Tibial nerve (tissue), 4 donors: Measurements from ENCODE around the gene SLC30A1. TPM values are rescaled to one million over a fixed set of nuclear protein-coding genes. Genes with fewer than 3 reads are reported as not detected.

ENCODE experiments used
- DNase-seq, 2 donors: peaks; one replicate each; pipeline ENCODE4 v3.0.0-alpha.2; 2019; ENCODE audit warnings: low spot score in 2 of 2
- H3K27ac ChIP-seq, 4 donors: fragments of 200-600 bp; sonication (generic) in 3 of 4; one replicate each; pipeline ENCODE4 v1.5.1; 2017 to 2019; ENCODE audit warnings: mild to moderate bottlenecking in 1 of 4
- H3K27me3 ChIP-seq, 2 donors: fragments of 200-600 bp; sonication (generic) in 1 of 2; one replicate each; pipeline versions ENCODE4 v1.5.1 to v1.6.0; 2017 to 2019
- H3K36me3 ChIP-seq, 3 donors: fragments of 200-600 bp; sonication (generic); one replicate each; pipeline ENCODE4 v1.5.1; 2018 to 2019
- H3K4me1 ChIP-seq, 4 donors: fragments of 200-600 bp; sonication (generic) in 3 of 4; one replicate each; pipeline ENCODE4 v1.5.1; 2017 to 2019
- H3K4me3 ChIP-seq, 4 donors: fragments of 200-600 bp; sonication (generic) in 3 of 4; one replicate each; pipeline ENCODE4 v1.5.1; 2017 to 2019; ENCODE audit warnings: mild to moderate bottlenecking in 1 of 4, moderate library complexity in 1 of 4
- H3K9me3 ChIP-seq, 4 donors: fragments of 200-600 bp; sonication (generic) in 3 of 4; one replicate each; pipeline ENCODE4 v1.5.1; 2017 to 2019
- CTCF ChIP-seq, 5 experiments: fragments of 200-600 bp in 3 of 5; fragments of 450-650 bp in 2 of 5; sonication (generic) in 3 of 5; IDR thresholded peaks; one replicate each; pipeline ENCODE4 v1.5.1; 2016 to 2019; ENCODE audit warnings: antibody characterized with exemption in 5 of 5, mild to moderate bottlenecking in 3 of 5, moderate library complexity in 2 of 5
- EP300 ChIP-seq, 2 donors: sonication (generic); formaldehyde crosslinking; IDR thresholded peaks; one replicate each; pipeline ENCODE4 v1.6.1; 2017; ENCODE audit warnings: antibody characterized with exemption in 2 of 2, mild to moderate bottlenecking in 1 of 2
- POLR2A ChIP-seq, 2 donors: fragments of 450-650 bp; IDR thresholded peaks; one replicate each; pipeline ENCODE4 v1.6.1; 2017; ENCODE audit warnings: antibody characterized with exemption in 2 of 2, mild to moderate bottlenecking in 2 of 2, moderate library complexity in 2 of 2
- WGBS, 2 donors: methylation state at CpG; one replicate each; pipeline ENCODE4 v1.1.5; 2018; 5-methylcytosine and 5-hydroxymethylcytosine counted together
- total RNA-seq, 4 donors: library from RNA; depleted of rRNA; stranded (reverse); fragments of >200 nt; gene quantifications; one replicate each; pipeline ENCODE4 v1.1.0, GENCODE V29; 2016

Gene SLC30A1
- total RNA-seq, 4 donors from 2014 or later = 11.7 to 17.9 (median 16.9) TPM

- Histone ChIP-seq H3K4me1 (no peaks in the 10 kb centered on the region), H3K36me3 (no peaks in the 10 kb centered on the region), H3K27me3 (no peaks in the 10 kb centered on the region), H3K9me3 (no peaks in the 10 kb centered on the region), H3K4me3 (no peak overlapping the region), H3K27ac (no peak overlapping the region)
- TF ChIP-seq EP300 (IDR thresholded peaks at IDR 0.05) (no peak), CTCF (IDR thresholded peaks at IDR 0.05) (no peak), POLR2A (IDR thresholded peaks at IDR 0.05) (no peak)
- no peak for DNase-seq
These were observed 20.3 kb upstream of the SLC30A1 start for GRCh38 chr1:211599250-211599649.

GRCh38 chr1:211598514-211598913 is 19.6 kb upstream of the SLC30A1 start:
- H3K4me1 ChIP-seq = no peaks in the 10 kb centered on the region
- H3K9me3 ChIP-seq = no peaks in the 10 kb centered on the region
- no peaks in the 10 kb centered on the region for H3K27me3 ChIP-seq
- 81 to 85% methylated on average over 4 of the region's 4 CpGs for WGBS, 2 donors
- no peak for DNase-seq
- H3K27ac ChIP-seq = no peak overlapping the region
- TF ChIP-seq CTCF (IDR thresholded peaks at IDR 0.05) = no peak
- no peak for TF ChIP-seq POLR2A (IDR thresholded peaks at IDR 0.05)
- TF ChIP-seq EP300 (IDR thresholded peaks at IDR 0.05) = no peak
- no peaks in the 10 kb centered on the region for H3K36me3 ChIP-seq
- no peak overlapping the region for H3K4me3 ChIP-seq

- TF ChIP-seq CTCF (IDR thresholded peaks at IDR 0.05) (no peak), POLR2A (IDR thresholded peaks at IDR 0.05) (no peak), EP300 (IDR thresholded peaks at IDR 0.05) (no peak)
- Histone ChIP-seq H3K27me3 (no peaks in the 10 kb centered on the region), H3K4me3 (no peak overlapping the region), H3K9me3 (no peaks in the 10 kb centered on the region), H3K4me1 (peaks cover 0 to 7% (median 0%) of the 10 kb centered on the region in 4 donors), H3K27ac (no peak overlapping the region), H3K36me3 (no peaks in the 10 kb centered on the region)
- 90 to 91% methylated on average over 6 of the region's 6 CpGs for WGBS, 2 donors
- no peak for DNase-seq
These were observed 17.6 kb upstream of the SLC30A1 start for GRCh38 chr1:211596418-211597181.

- no peaks in the 10 kb centered on the region for H3K36me3 ChIP-seq
- H3K4me1 ChIP-seq = peaks cover 0 to 7% (median 0%) of the 10 kb centered on the region in 4 donors
- no peak overlapping the region for H3K27ac ChIP-seq
- no peak overlapping the region for H3K4me3 ChIP-seq
- DNase-seq = no peak
- no peaks in the 10 kb centered on the region for H3K27me3 ChIP-seq
- H3K9me3 ChIP-seq = no peaks in the 10 kb centered on the region
- TF ChIP-seq EP300 (IDR thresholded peaks at IDR 0.05) = no peak
- TF ChIP-seq POLR2A (IDR thresholded peaks at IDR 0.05) = no peak
- TF ChIP-seq CTCF (IDR thresholded peaks at IDR 0.05) = no peak
These were observed 16.5 kb upstream of the SLC30A1 start for GRCh38 chr1:211595419-211595818.

GRCh38 chr1:211591980-211592493 is 13.1 kb upstream of the SLC30A1 start:
- Histone ChIP-seq H3K9me3 (no peaks in the 10 kb centered on the region), H3K27me3 (no peaks in the 10 kb centered on the region), H3K4me3 (no peak overlapping the region), H3K4me1 (peaks cover 0 to 7% (median 0%) of the 10 kb centered on the region in 4 donors), H3K36me3 (no peaks in the 10 kb centered on the region), H3K27ac (no peak overlapping the region)
- no peak for TF ChIP-seq POLR2A (IDR thresholded peaks at IDR 0.05)
- TF ChIP-seq CTCF (IDR thresholded peaks at IDR 0.05) = no peak
- no peak for TF ChIP-seq EP300 (IDR thresholded peaks at IDR 0.05)
- 33 to 35% methylated on average over 5 of the region's 5 CpGs for WGBS, 2 donors
- no peak for DNase-seq
